DMS53 treated with DMSO at 0.1 percent for 48 hours (cell line): ENCODE results near the gene MACROD2.

Source experiments
- DNase-seq: peaks from one replicate; lab custom pipeline; 2025; ENCODE audit not compliant: unreplicated experiment; lab: John Stamatoyannopoulos, UW

MACROD2 gene

DNA sequence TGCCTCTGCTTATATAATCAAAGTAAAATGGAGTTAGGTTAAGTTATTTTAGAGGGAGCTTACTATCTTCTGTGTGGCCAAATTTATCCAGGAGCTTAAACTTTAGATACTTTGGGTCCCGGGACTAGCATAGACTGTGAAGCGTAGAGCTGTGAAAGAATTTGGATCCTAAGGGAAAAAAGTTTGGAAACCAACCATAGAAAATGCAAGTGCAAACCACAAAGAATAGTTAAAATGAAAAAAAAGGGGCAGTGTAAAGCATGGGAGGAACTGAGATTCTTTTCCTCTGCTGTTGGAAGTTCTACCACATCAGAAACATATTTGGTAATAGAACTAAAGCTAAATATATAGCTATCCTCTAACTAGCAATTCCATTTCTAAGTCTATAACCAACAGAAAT, 574.3 kb downstream of the MACROD2 start:
- no peak for DNase-seq

DNA sequence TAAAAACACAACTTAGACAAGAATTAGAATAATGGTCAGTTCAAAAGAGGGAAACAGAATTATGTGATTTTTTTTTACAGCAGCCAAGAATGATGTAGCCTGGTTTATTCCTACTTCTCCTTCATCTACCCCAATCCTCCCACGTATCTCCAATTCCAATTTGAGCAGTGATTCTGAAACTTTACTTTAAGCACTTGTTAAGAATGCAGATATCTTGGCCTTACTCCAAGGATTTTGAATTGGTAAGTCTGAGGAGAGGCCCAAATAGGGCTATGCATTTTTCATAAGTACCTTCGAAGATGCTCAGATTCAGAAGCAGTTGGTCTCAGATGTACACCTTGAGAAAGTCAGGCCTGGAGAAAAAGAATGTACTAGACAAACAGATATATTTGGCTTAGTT, 575.5 kb downstream of the MACROD2 start:
- no peak for DNase-seq

DNA sequence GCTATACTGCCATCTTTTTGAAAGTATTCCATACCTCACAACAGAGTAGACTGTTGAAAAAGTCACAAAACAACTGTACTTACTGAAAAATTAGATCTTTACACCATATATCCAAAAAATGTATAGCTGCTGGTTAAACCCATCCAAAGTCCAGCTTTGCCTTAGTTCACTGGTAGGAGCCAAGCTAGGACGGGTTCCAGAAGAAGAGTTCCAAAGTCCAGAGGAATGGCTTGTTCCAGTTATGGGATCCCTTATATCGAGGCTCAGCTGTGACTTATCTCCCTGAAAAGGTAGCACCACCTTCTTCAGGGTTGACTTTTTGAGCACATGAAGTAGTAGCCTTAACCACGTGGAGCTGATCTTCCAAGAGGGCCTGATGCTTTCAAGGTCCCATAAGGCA, 578.4 kb downstream of the MACROD2 start:
- DNase-seq, result no peak

DNA sequence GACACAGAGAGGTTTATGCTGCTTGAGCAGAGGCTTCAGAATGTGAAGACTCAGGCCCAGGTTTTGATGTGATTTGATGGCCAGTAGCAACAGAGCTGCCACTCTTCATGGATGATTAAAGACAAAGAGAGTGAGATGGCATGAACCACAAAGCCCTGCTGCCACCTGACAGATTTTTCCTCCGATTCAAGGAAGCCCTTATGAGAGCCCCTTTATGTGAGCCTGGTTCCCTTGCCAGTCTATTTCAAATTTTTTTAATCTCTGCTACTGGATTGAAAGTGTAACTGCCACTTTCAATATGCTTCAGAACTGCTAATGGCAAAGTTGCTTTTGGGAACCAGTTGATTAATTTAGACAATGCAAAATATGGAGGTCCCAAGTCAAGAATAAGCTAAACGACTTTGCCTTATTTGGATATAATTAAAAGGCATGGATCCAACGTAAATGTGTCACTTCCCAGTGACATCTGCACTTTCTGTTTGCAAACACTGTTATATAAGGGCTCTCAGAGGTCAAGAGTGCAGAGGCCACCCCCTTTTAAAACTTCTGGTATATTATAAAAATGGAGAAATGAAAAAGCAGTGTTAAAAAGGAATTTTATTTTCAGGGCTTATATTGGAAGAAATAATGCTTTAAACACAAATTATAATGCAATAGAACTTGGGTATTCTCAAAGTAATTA, 581.0 kb downstream of the MACROD2 start:
- peak; percentile 78 for DNase-seq

DNA sequence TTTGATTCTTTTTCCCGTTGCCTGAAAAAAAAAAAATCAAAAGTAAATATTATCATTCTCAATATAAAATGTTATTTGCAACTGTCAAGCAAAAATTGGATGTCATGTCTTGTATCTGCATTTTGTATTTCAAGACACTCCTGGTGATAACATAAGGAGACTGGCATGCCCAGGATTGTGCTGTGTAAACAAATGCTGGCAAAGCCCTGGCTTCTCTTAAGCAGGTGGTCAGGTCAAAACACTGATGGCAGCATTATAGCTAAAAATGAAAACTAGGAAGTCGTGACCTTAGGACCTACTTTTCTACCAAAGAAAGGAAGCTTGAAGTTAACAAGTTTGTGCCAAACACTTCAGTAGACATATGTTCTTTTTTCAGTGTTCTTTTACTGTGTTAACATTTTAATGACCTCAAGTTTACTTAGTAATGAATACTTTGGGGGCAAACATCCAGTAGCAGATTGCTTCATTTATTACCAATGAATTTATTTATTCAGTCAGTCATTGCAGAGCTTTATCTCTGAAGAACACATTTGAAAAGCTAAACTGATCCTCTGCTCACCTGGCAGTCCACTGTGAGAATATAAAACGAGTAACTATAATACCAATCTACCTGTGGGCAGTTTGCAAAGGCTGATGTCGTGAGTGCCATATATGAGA, 585.2 kb downstream of the MACROD2 start:
- peak; percentile 88 for DNase-seq

DNA sequence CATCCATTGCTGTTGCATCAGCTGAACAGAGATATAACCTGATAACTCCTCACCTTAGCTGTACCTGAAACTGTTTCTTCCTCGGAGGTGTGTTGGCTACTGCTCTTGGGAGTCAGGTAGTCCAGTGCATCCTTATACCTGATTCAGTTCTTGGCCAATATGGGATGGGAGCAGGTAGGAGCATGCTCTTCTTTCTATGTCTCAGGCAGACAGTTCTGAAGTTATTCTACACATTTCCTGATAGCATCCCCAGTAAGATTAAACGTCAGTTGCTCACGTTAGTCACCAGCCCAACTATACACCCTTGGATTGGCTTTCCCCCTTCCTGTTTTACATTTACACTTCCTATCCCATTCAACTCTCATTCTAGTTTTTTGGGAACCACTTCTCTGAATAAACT, 586.4 kb downstream of the MACROD2 start:
- DNase-seq, result no peak

DNA sequence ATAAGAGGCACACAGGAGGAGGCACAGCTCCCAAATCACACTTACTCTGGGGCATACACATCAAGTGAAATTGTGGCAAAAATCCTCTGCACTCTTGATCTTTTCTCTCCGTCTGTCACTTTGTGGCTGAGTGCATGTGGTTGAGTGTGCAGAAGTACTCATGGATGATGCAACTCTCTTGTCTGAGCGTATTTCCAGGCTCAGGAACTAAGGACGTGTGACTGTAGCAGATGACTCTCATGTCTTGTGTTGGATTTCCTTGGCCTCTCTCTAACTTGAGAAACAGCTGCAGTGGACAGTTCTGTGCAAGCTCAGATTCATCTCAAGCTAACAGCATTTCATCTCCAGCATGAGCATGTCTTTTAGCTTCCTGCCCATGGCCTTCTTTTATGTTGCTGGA, 587.5 kb downstream of the MACROD2 start:
- DNase-seq, result peak; percentile 71

DNA sequence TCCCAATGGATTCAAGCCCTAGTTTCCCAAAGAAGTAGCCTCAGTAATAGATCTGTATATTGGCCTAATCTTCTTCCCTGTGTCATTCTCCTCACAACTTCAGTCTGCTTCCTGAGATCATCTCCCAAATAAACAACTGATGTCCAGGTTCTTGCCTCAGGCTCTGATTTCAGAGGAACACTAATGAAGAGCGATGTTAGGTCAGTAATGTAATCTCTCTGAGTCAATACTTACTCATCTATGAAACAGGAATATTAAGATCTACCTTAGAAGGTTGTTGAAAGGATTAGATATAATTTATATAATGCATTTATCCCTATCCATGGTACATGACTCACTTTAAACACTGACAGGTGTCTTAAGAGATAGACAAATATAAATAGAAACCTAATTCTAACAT, 588.1 kb downstream of the MACROD2 start:
- peak; percentile 99 for DNase-seq

DNA sequence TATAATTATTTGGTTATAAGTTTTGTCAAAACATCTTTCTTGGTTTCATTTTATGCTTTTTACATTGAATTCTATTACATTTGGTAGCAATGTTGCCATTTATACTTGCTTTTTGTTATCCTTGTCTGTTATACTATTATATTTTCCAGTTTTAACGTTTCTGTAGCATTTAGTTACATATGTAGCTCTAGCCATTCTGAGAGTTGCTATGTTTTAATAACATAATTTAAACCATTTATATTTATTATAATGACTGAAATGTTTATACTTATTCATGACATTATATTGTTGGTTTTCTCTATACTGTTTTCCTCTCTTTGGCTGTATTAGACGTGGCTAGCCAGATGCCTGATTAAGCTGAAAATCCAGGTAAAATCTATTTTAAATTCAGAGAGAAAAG, 594.1 kb downstream of the MACROD2 start:
- DNase-seq, result no peak

DNA sequence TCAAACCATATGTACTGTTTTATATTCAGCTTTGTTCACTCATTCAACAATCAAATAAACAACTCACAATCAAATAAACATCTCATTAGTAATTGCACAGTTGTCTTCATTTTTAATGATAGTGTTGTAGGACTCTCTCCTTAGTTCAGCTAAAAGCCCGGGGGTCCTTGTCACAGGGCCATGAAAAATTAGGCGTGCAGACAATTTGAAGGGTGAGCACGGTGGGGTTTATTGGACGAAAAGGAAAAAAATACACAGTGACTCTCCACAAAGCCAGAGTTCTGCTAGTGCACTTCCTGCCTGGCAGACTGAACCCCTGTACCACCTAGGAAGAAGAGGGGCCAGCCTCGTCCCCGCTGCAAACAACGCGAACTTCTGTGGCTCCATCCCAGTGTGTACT, 599.7 kb downstream of the MACROD2 start:
- no peak for DNase-seq

DNA sequence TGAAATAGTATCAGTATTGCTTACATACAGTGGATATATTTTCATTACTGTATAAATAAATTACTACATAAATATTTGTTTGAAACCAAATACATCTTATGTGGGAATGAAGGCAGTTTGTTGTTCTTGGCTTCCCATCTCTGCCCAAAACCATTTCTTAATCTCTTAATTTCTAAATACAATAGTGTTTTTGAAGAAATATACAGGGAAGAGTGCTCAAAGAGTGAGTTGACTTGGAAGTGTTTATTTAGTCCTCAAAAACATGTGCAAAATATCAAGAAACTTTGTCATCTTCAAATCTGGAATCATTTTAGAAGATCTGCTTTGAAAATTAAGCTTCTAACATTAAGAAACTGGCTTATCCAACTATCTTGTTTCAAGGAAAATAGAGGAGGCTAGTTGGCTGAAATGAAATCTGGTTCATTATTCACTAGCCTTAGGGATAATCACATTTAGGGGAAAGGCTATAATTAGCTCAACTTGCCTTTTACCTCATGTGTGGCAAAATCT, 601.9 kb downstream of the MACROD2 start:
- no peak for DNase-seq

DNA sequence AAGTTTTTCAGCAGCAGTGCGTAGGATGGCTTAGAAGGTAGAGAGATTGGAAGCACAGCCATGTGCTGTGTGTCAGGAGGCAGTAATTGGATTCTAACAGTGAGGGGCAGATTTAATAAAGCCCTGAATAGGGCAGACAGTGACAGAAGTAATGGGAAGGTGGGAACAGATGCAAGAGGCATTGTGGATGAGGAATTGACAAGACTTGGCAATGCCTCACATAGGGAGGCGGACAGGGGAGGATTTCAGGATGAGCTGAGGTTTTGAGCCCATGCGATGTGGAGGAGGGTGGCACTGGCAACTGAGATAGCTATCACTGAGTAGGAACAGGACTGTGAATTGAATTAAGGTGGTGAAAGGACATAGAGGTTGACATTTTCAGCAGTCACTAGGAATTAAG, 604.3 kb downstream of the MACROD2 start:
- DNase-seq, result no peak

DNA sequence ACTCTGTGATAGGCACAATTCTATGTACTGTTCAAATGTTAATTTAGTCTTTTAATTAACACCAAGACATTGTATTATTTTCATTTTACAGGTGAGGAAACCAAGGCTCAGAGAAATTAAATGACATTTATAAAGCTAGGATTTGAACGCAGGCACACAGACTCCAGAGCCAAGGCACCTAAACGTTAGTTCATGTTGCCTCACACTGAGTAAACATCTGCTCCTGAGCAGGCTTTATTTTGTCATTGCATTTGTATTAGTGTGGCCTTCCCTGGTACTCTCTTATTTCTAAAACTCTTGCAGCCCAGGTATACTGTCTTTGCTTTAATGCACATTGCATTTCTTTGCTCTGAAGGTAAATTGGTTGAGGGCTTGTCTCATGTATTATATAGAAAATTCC, 605.2 kb downstream of the MACROD2 start:
- no peak for DNase-seq

DNA sequence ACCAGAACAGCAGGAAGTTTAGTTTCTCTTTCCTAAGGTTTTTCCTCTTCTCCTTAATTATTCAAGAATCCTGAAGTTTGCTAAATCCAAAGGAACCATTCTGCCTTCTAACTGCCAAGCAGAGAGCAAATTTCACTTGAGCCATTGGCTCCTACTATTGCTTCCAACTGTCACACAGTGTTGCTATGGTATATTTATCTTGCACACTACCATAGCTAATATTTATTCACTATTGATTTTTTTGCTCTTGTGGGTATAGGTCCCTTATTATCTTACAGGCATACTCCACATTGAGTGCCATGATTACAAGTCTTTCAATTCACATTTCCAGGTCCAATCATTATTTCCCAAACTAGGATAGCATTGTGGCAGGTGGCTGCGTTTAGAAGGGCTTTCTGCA, 608.8 kb downstream of the MACROD2 start:
- no peak for DNase-seq

DNA sequence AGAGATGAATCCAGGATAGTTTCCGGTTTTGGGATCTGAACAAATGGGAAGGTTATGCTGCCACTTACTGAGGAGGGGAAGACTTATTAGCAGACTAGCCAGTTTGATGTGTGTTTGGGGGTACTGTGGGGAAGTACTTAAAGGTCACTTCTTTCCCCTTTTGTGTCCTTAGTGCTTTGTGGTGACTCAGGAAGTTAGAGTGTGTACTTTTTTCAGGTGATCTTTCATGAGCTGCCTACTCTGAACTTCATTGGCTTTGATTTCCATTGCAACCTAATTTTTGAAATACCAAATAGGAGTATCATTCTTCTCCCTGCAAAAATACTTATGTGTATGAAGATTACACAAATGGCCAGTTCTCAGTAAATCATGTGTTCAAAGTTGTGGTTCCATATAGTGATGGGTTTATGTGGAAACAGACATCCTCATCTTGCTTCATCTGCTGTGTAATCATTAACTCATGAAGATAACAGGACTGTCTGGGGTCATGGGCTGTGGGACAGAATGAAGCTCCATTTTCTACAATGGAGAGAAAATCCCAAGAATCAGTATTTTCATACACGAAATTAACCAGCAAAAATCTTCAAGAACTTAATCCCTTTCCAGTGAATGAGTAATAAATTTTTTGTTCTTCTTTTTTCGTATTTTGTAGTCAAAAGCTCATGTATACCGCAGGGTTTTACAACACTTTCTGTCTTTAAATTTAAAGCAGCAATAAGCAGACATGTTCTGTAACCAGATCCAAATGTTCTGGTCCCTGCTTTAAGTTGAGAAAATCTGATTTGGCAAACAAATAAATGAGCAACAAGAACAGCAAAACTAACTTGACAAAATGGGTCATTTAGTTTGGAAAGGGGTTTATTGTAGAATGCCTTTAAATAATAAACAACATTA, 614.3 kb downstream of the MACROD2 start:
- peak; percentile 70 for DNase-seq

DNA sequence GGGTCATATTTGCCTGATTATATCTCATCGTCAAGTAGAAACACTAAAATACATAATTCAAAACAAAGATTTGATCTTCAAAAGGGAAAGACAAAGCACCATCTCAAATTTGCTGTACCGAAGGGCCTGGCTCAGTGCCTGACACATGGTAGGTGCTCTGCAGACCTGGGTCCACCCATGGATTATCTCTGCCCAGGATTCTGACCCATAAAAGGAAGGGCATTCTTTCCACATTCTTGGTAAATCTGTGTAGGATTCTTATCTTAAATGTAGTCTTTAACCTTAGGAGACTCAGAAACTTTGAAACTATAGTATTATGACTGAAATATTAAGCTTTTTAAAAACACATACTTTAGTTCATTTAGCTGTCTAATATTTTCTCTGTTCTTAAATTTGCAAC, 616.2 kb downstream of the MACROD2 start:
- DNase-seq, result no peak

DNA sequence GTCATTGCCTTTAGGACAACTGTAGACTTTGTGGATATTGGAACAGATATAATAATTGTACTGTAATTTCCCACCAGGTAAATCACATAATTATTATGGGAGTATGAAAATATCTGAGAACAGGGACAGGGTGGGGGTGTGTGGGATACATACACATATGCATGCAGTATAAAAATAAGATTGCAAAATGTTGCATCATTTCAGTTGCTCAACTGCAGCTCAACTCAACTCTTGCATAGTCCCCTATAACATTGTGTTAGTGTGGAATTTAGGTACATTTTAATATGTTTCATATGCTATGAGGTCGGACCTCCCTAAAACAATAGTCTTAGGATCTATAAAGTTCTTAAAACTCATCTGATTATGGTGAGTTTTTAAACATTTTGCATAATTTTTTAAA, 617.1 kb downstream of the MACROD2 start:
- DNase-seq, result peak; percentile 13

DNA sequence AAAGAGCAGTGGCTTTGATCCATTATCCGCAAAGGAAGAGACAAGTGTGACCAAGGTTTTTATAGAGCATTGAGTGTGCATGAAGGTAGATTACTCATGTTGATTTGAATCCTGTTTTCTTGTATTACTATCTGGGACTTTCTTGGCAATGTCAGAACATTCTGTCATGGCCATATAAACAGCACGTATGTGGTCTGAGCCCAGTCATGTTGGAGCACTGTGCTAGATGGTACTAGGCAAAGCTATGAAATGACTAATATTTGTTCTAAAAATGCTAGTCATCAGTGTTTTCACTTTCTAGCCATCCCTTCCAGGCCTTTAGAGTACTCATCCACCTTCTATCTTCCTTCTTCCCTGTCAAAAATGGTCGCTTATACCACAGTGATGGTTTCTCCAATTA, 620.7 kb downstream of the MACROD2 start:
- no peak for DNase-seq

DNA sequence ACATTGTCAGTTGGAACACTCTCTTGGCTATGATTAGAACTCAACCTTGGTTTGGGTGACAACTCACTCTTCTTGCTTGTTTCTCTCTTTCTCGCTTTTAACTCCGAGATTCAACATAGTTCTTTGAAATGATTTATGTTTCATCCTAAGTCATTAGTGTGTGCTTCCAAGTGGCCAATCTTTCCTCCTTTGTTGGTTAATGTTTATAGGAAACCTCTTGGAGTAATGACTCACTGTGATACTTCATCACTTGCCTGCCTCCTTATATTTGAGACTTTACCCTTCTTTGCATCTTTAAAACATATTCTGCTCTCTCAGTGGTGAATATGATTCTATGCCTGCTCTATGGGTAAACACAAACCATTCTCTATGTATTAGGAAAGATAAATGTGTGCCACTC, 621.8 kb downstream of the MACROD2 start:
- DNase-seq, result peak; percentile 34

DNA sequence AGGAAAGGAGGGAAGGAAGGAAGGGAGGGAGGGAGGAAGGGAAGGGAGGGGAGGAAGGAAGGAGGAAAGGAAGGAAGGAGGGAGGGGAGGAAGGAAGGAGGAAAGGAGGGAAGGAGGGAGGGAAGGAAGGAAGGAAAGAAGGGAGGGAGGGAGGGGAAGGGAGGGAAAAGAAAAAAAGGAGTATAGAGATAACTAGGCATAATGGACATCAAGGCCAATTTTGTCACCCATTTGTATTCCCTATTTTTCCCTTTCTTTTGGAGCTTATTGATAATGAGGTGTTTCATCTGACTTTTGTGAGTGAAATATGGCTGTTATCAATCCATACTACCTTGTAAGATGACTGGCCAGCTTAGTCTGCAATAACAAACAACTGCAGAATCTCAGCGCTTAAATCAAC, 624.1 kb downstream of the MACROD2 start:
- DNase-seq, result no peak

DNA sequence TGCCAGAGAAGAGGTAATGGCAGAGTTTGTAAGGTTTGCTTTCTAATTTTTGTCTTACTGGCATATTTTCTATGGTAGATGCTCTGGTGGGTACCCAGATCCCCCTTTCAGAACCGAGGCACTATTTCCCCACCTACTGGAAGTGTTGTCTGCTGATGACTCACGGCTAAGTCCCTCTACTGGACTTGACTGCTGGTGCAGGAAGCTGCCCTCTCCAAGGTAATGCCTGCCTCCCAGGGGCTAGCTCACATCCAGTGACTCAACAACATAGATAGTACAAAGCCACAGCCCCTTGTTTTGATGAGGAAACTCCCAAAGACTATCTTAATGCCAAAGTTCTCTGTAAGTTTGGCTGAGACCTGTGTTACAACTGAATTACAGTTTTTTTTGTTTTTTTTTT, 627.5 kb downstream of the MACROD2 start:
- DNase-seq, result peak; percentile 66

DNA sequence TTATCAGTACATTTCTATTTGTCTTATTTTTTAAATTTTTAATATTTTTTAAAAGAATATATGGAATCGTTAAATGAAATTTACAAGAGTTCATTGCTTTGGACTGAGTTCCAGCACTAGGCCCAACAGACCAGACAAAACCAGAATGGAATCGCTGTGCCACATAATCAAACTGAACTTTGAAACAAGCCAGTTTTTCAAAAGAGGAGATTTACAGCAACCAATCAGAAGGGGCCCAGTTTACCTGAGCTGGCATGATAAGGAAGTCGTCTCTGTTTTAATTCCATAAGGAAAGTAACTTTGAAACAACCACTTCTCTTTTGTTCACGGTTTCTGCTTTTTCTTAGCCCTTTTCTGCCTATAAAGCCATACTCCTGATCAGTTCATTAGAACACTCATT, 635.7 kb downstream of the MACROD2 start:
- no peak for DNase-seq
